HFF-Myc (cell line): ENCODE results near the gene COMMD4.
"Not testable (repeated sequence)": the region's sequence is repeated elsewhere in the genome, so short reads cannot be mapped to it uniquely, and the experiment has no call there.

Source experiments
- DNase-seq: peaks from one replicate; pipeline ENCODE4 v3.0.0-alpha.2; 2011; ENCODE audit warnings: low read depth; ENCODE audit errors: extremely low read depth
- H3K4me3 ChIP-seq: replicated peaks from 2 replicates; pipeline ENCODE4 v1.5.1; 2011; ENCODE audit warnings: low read depth, mild to moderate bottlenecking, control low read depth, low read length
- TF ChIP-seq, protein P1 (sequence below): IDR thresholded peaks from 2 replicates; pipeline ENCODE4 v1.5.1; 2012; ENCODE audit warnings: mild to moderate bottlenecking, low read depth, low read length, control low read depth; ENCODE audit errors: missing control alignments

COMMD4 gene

DNA sequence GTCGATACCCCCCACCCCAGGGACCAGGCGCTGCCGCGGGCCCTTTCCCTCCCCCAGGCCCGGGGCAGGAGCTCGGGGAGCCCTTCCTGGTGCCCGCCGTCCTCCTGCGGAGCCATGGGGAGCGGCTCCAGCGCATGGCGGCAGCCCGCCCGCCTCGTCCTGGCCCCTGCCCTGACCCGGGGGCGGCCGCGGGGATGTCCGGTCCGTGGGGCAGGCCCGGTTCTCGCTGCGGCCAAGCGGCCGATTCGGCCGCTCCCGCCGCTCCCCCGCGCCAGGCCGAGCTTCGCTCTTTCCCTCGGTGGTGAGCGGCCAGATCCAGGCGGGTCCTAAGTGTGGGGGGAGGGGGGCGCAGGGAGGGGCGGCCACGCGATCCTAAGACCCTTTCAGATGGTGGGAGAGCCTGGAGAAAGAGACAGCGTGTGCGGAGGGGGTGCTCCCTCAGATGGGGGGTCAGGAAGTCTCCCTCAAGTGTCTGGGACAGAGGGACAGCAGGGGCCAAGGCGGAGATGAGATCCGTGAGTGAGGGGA lies 12.2 kb downstream of the COMMD4 start:
- TF ChIP-seq, protein P1, sequence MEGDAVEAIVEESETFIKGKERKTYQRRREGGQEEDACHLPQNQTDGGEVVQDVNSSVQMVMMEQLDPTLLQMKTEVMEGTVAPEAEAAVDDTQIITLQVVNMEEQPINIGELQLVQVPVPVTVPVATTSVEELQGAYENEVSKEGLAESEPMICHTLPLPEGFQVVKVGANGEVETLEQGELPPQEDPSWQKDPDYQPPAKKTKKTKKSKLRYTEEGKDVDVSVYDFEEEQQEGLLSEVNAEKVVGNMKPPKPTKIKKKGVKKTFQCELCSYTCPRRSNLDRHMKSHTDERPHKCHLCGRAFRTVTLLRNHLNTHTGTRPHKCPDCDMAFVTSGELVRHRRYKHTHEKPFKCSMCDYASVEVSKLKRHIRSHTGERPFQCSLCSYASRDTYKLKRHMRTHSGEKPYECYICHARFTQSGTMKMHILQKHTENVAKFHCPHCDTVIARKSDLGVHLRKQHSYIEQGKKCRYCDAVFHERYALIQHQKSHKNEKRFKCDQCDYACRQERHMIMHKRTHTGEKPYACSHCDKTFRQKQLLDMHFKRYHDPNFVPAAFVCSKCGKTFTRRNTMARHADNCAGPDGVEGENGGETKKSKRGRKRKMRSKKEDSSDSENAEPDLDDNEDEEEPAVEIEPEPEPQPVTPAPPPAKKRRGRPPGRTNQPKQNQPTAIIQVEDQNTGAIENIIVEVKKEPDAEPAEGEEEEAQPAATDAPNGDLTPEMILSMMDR: no peak
- no peak for DNase-seq
- H3K4me3 ChIP-seq: peak overlapping the region; percentile 52

- DNase-seq: no peak
- TF ChIP-seq, protein P1: no peak
- peak overlapping the region; percentile 52 for H3K4me3 ChIP-seq
These were observed 12.9 kb downstream of the COMMD4 start for GRCh38 chr15:75348562-75349350.

DNA sequence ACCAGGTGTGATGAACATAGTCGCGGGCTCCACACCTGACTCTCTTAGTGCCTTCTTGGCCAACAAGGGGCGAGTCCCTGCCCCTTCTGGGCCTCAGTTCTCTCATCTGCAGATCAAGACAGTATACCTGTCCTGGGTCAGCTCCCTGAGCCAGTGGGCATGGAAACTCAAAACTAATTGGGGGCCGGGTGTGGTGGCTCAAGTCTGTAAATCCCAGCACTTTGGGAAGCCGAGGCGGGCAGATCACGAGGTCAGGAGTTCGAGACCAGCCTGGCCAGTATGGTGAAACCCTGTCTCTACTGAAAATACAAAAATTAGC lies 13.4 kb downstream of the COMMD4 start:
- DNase-seq, H3K4me3 ChIP-seq: not testable (repeated sequence)

DNA sequence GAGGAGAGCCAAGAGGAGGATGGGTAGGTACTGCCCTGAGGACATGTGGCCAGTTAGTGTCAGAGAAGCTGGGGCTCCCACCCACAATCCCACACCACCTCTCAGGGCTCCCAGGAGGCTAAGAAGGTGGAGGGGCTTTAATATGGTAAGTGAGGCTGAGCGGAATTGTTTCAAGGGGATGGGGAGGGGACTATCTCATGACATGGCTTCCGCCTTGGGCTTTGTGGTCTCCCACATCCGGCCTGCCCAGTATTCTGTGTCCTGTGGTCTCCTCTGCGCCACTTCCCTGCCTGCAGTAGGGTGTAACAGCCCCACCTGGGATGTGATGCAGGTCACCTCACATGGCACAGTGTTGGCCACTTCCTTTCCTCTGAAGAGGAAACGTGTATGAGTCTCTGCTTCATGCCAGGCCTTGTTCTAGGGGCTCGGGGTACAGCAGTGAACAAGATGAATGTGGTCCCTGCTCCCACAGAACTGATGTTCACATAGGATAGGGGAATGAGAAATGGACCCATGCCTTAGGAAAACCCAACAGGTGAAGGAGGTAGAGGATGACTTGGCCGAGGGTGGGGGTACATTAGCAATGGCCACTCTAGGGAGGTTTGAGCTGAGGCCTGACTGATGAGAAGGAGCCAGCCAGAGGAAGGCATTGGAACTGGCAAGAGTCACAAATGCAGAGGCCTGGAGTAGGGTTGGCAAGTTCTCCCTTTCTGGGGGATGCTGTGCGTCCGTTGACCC lies 14.2 kb downstream of the COMMD4 start:
- TF ChIP-seq, protein P1: no peak
- no peak for DNase-seq

GRCh38 chr15:75350601-75351361 lies 14.9 kb downstream of the COMMD4 start:
- no peak overlapping the region for H3K4me3 ChIP-seq
- TF ChIP-seq, protein P1: no peak

More for the DNA sequence above, 14.2 kb downstream of the COMMD4 start:
- no peak overlapping the region for H3K4me3 ChIP-seq

DNA sequence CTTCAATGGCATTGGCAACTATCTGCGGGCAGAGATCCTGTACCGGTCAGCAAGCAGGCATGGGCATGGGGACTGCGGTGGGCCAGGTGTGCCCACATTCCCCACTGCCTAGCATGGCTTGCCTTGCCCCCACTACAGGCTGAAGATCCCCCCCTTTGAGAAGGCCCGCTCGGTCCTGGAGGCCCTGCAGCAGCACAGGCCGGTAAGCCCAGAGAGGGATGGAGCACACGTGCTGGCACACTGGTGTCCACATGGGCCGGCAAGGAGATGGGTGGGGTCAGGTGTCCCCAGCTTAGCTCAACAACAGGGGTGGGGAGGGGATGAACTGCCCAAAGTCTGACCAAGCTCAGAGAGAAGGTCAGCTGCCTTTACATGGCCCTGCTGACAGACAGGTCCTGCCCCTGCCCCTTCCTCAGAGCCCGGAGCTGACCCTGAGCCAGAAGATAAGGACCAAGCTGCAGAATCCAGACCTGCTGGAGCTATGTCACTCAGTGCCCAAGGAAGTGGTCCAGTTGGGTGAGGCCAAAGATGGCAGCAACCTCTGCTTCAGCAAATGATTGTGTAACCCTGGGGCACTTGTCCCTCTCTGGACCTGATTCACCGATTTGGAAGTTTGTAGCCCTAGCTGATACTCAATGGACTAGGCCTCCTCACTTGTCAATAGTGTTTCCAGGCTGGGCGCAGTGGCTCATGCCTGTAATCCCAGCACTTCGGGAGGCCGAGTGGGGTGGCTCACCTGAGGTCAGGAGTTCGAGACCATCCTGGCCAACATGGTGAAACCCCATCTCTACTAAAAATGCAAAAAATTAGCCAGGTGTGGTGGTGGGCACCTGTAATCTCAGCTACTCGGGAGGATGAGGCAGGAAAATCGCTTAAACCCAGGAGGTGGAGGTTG lies 16.6 kb downstream of the COMMD4 start:
- H3K4me3 ChIP-seq: no peak overlapping the region
- no peak for DNase-seq
- TF ChIP-seq, protein P1: no peak

More at GRCh38 chr15:75350601-75351361, 14.9 kb downstream of the COMMD4 start:
- no peak for DNase-seq
